Activated effector memory CD4-positive, alpha-beta T cell treated with Interleukin-2 at 50 U/mL for 16 hours (primary cell): Measurements from ENCODE around the gene TERT.

ENCODE experiments used
- DNase-seq: peaks from one replicate; pipeline ENCODE4 v3.0.0-alpha.2; 2020

The TERT gene

GRCh38 chr5:1317921-1318565 is 23.2 kb upstream of the TERT start:
- DNase-seq: no peak

GRCh38 chr5:1316588-1317340 is 21.9 kb upstream of the TERT start:
- DNase-seq: no peak

GRCh38 chr5:1315709-1316587 is 21.1 kb upstream of the TERT start:
- DNase-seq: peak; percentile 44

GRCh38 chr5:1315018-1315708 is 20.3 kb upstream of the TERT start:
- DNase-seq: no peak

GRCh38 chr5:1314564-1314982 is 19.7 kb upstream of the TERT start:
- DNase-seq: no peak

- peak; percentile 32 for DNase-seq
Measured at GRCh38 chr5:1312993-1313833, 18.3 kb upstream of the TERT start.

- DNase-seq: peak; percentile 45
Measured at GRCh38 chr5:1312206-1312605, 17.3 kb upstream of the TERT start.

GRCh38 chr5:1311439-1312055 is 16.7 kb upstream of the TERT start:
- no peak for DNase-seq

- no peak for DNase-seq
Measured at GRCh38 chr5:1310118-1310517, 15.2 kb upstream of the TERT start.

GRCh38 chr5:1304033-1304432 is 9.2 kb upstream of the TERT start:
- DNase-seq: no peak

GRCh38 chr5:1302258-1302657 is 7.4 kb upstream of the TERT start:
- no peak for DNase-seq

GRCh38 chr5:1300581-1301083 is 5.8 kb upstream of the TERT start:
- DNase-seq: no peak

GRCh38 chr5:1299961-1300360 is 5.1 kb upstream of the TERT start:
- no peak for DNase-seq

GRCh38 chr5:1299511-1299850 is 4.6 kb upstream of the TERT start:
- DNase-seq: no peak

GRCh38 chr5:1298723-1299510 is 4.0 kb upstream of the TERT start:
- no peak for DNase-seq

GRCh38 chr5:1298067-1298551 is 3.2 kb upstream of the TERT start:
- DNase-seq: no peak

- DNase-seq: no peak
Measured at GRCh38 chr5:1297243-1297642, 2.4 kb upstream of the TERT start.

GRCh38 chr5:1295650-1296037 is 776 bp upstream of the TERT start:
- DNase-seq: no peak

GRCh38 chr5:1294206-1294834 is 548 bp downstream of the TERT start:
- no peak for DNase-seq
